Fibroblast of mammary gland (primary cell): Measurements from ENCODE around the gene CD8B.

ENCODE experiments used
- DNase-seq: peaks from one replicate; pipeline ENCODE4 v3.0.0-alpha.2; 2010; ENCODE audit warnings: low read depth
- H3K4me3 ChIP-seq: 2 replicates; pipeline ENCODE4 v1.5.1; 2011; ENCODE audit warnings: low read depth, mild to moderate bottlenecking, low read length, moderate library complexity; ENCODE audit not compliant: control insufficient read depth
- CTCF ChIP-seq: conservative IDR thresholded peaks from 2 replicates; pipeline ENCODE4 v1.5.1; 2011; ENCODE audit warnings: low read depth, low read length, inconsistent platforms; ENCODE audit not compliant: control insufficient read depth, insufficient read depth

CD8B gene

GRCh38 chr2:86783615-86784339 is 77.9 kb downstream of the CD8B start:
- DNase-seq: no peak
- TF ChIP-seq CTCF: no peak
- H3K4me3 ChIP-seq: no peak overlapping the region

- no peak for DNase-seq
- TF ChIP-seq CTCF: no peak
- H3K4me3 ChIP-seq: no peak overlapping the region
These were observed 78.9 kb downstream of the CD8B start for GRCh38 chr2:86782748-86783147.

GRCh38 chr2:86781363-86781762 is 80.3 kb downstream of the CD8B start:
- no peak overlapping the region for H3K4me3 ChIP-seq
- no peak for DNase-seq
- TF ChIP-seq CTCF: no peak

- DNase-seq: no peak
- H3K4me3 ChIP-seq: no peak overlapping the region
- TF ChIP-seq CTCF: no peak
These were observed 81.7 kb downstream of the CD8B start for GRCh38 chr2:86779971-86780370.

- no peak overlapping the region for H3K4me3 ChIP-seq
- no peak for DNase-seq
- TF ChIP-seq CTCF: no peak
These were observed 82.7 kb downstream of the CD8B start for GRCh38 chr2:86778957-86779356.

- no peak for DNase-seq
- H3K4me3 ChIP-seq: no peak overlapping the region
- TF ChIP-seq CTCF: no peak
These were observed 85.2 kb downstream of the CD8B start for GRCh38 chr2:86776532-86776931.

- no peak for DNase-seq
- no peak overlapping the region for H3K4me3 ChIP-seq
- TF ChIP-seq CTCF: no peak
These were observed 86.3 kb downstream of the CD8B start for GRCh38 chr2:86775338-86775737.
